Stimulated activated CD4-positive, alpha-beta T cell treated with anti-CD3 and anti-CD28 coated beads, Interleukin-1b, Interleukin-23, amount 100 ng/mL, for 1 hour (primary cell): Measurements from ENCODE around the gene NT5DC3.
"Not testable (repeated sequence)": the region's sequence is repeated elsewhere in the genome, so short reads cannot be mapped to it uniquely, and the experiment has no call there.

ENCODE experiments used
- DNase-seq, 2 donors: peaks; one replicate each; pipeline ENCODE4 v3.0.0-alpha.2; 2020; ENCODE audit warnings: low read depth in 2 of 2

Gene NT5DC3

DNA sequence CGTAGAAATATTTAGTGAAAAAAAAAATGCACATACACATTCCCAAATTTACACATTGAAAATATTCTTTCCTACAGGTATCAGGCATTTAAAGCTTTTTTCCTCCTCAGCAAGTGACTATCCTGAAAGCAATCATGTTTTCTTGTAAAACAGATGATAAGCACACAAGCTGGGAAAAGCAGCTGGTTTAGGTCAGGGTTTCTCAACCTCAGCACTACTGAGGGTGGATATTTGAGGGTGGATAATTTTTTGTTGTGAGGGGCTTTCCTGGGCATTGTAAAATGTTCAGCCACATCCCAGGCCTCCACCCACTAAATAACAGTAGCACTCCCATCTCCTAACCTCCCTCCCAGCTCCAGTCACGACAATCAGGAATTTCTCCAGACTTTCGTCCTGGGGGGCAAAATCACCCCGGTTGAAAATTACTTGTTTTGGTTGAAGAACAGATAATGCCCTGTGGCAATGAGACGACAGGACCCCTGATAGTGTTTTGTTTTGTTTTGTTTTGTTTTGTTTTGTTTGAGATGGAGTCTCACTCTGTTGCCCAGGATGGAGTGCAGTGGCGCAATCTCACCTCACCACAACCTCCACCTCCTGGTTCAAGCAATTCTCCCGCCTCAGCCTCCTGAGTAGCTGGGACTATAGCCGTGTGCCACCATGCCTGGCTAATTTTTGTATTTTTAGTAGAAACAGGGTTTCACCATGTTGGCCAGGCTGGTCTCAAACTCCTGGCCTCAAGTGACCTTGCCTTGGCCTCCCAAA lies 15.0 kb upstream of the NT5DC3 start:
- DNase-seq = no peak

GRCh38 chr12:103855036-103855712 lies 14.1 kb upstream of the NT5DC3 start:
- no peak for DNase-seq

- DNase-seq = no peak
These were observed 13.4 kb upstream of the NT5DC3 start for GRCh38 chr12:103854372-103854973.

- DNase-seq = no peak
These were observed 11.5 kb upstream of the NT5DC3 start for GRCh38 chr12:103852498-103852997.

- no peak for DNase-seq
These were observed 10.1 kb upstream of the NT5DC3 start for GRCh38 chr12:103851127-103851526.

DNA sequence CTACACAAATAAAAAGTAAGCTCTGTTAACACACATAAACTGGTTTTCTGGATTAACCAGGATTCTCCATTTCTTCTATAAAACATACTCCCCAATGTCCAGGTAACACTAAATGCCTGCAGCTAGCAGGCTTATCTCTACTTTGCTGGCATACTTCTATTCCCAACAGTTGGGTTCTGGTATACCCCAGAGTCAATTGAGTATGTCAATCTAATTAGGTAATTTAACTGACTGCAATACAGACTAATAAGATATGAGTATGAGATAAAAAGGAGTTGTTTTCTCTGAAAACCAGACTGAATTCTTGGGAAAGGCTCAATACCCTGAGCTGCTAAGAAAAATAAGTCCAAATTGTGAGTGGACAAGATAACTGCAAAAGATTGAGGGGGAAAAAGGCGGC lies 9.4 kb upstream of the NT5DC3 start:
- no peak for DNase-seq

DNA sequence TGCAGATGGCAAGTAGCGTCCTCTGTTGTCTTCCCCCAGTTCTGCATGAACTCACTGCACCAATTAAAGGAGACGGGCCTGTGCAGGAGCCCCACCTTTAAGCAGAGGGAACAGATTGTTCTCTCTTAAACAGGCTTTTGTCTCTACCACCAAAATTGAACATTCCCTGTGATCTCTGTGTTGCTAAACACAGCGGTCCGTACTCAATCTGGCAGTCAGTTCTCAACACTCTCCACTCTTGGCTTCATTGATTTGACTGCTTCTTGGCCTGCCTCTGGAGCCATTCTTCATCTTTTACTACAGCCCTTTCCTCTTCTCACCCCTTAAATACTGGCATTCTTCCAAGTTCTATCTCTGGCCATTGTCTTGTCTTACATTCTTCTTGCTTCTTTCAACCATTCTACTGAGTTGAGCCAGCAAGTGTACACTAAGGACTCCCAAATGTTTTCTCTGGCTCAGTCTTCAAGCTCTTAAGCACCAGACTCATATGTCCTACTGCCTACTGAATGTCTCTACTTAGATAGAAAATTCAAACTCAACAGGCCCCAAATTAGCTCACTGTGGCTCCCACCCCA lies 8.0 kb upstream of the NT5DC3 start:
- no peak for DNase-seq

DNA sequence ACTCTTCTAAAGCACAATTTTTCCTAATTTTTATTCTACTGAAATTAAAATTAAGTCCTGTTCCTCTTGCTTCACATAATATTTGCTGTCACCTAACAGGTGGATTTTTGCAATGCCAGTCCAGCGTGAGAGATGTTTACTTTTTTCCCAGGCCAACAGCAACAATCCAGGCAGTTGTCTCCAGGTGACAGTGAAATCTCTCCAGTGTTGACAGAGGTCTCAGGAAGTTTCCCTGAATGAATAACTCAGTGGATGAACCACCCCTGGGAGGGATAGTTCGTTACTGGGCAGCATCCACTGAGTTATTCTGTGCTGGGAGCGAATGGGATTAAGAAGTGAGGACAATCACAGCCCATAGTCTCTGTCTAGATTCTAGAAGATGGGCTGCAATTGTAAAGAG lies 7.1 kb upstream of the NT5DC3 start:
- DNase-seq = no peak

DNA sequence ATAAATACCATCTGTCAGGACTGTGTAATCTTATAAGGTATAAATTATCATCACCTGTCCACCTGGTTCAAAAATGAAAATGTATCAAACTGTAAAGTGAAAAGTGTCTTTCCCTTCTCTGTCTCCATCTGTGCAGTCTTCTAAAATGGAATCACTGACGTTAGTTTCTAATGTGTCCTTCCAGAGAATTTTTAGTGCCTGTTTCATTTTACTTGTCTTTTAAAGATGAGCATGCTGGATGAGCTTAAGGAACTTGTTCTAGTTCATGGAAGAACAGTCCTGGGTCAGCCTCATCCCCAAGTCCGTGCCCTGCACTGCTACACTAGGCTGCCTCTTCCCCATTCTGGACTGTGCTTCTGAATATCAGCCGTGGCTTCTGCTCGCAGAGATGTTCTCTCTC lies 5.4 kb upstream of the NT5DC3 start:
- no peak for DNase-seq

DNA sequence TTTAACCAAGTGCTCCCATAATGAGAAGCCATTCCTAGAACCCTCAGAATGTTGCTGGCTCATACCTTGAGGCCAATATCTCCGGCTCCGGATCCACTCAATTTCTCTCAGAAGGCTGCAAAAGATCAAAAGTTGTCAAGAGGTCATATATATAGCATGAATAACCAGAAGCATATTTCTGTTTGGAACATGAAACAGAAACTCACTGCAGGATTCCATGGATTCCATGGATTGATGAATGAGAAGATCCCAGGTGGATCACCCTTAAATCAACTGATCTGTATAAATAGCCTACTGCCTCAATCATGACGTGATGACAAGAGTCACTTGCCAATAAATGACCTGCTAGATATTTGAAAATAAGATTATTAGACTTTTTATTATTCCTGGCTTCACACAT lies 3.3 kb upstream of the NT5DC3 start:
- DNase-seq = no peak

- no peak for DNase-seq
These were observed 903 bp upstream of the NT5DC3 start for GRCh38 chr12:103841690-103842584.

DNA sequence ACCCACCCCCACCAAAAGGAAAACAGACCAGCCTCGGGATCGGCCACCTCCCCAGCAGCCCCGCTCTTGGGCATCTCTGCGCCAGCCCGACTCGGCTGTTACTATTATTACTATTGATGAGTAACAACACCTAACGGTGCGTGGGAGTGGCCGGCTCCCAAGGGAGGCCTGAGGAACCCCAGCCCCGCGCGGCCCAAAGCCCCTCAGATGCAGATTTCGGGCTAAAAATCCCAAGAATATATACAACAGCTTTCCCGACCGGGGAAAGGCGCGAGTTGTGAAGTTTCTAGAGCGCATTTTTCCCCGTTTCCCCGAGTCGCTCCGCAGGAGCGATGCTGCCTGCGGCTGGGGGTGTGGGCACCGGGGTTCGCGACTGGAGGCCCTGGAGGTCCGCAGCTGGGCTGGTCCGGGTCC lies 565 bp downstream of the NT5DC3 start:
- no peak for DNase-seq

DNA sequence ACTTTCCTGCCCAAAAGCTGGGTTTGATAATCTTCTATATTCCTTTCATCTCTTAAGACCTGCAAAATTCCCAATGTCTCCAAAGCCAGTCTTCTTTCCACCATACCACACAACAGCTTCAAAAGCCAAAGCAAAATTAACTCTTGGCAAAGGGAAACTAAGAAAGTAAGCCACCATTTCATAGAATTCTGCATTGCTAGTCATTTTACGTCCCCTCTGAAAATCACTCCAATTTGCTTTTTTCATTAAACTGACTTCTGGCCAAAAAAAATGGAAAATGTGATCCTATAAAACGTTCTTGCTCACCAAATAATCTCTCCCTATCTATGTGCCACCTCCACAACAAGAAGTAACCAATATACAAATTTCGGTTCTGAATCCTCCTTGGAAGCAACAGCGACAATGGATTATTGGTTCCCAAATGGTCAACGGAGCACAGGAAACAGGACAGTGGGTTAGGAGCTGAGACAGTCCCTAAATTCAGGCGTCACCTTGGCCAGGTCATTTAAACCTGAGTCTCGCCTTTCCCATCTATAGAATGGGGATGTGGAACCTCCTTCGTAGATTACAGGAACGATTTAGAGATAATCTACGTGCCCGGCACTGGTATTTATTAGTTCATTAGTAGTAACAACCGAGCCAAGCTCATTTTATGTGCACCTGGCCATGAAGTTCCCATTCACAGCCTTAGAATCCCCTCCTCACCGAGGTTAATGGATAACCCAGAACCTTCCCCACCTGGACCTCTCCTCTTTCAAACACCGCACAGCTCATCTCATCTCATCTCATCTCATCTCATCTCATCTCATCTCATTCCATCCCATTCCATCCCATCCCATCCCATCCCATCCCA lies 1.2 kb downstream of the NT5DC3 start:
- no peak for DNase-seq

- DNase-seq = no peak
These were observed 1.9 kb downstream of the NT5DC3 start for GRCh38 chr12:103839103-103839502.

- no peak for DNase-seq
These were observed 2.6 kb downstream of the NT5DC3 start for GRCh38 chr12:103838254-103838914.

- no peak for DNase-seq
These were observed 4.7 kb downstream of the NT5DC3 start for GRCh38 chr12:103836345-103836744.

- DNase-seq = not testable (repeated sequence)
These were observed 5.2 kb downstream of the NT5DC3 start for GRCh38 chr12:103835747-103836335.

- no peak for DNase-seq
These were observed 6.1 kb downstream of the NT5DC3 start for GRCh38 chr12:103834942-103835341.

GRCh38 chr12:103833891-103834290 lies 7.1 kb downstream of the NT5DC3 start:
- no peak for DNase-seq
